Upper lobe of right lung (tissue), 1 donor: ENCODE measurements around the gene EPDR1. TPM values are rescaled to one million over a fixed set of nuclear protein-coding genes. Genes with fewer than 3 reads are reported as not detected.

Experiments used
- ATAC-seq: fragments of 200-7000 bp; cut with Tn5 transposase; one replicate; pipeline ENCODE4 v1.9.1; 2020; ENCODE audit warnings: mild to moderate bottlenecking, moderate library complexity
- DNase-seq: peaks from one replicate; pipeline ENCODE4 v3.0.0-alpha.2; 2020
- H3K27ac ChIP-seq: fragments of 200-600 bp; one replicate; pipeline ENCODE4 v1.8.0; 2022
- H3K27me3 ChIP-seq: fragments of 200-600 bp; one replicate; pipeline ENCODE4 v1.8.0; 2022; ENCODE audit warnings: mild to moderate bottlenecking
- H3K36me3 ChIP-seq: fragments of 200-600 bp; one replicate; pipeline ENCODE4 v1.8.0; 2022
- H3K4me1 ChIP-seq: fragments of 200-600 bp; one replicate; pipeline ENCODE4 v1.8.0; 2022
- H3K4me3 ChIP-seq: fragments of 200-600 bp; one replicate; pipeline ENCODE4 v1.8.0; 2022; ENCODE audit warnings: mild to moderate bottlenecking
- H3K9me3 ChIP-seq: fragments of 200-600 bp; one replicate; pipeline ENCODE4 v1.8.0; 2022
- CTCF ChIP-seq: fragments of 200-600 bp; IDR thresholded peaks from one replicate; pipeline ENCODE4 v1.8.0; 2022; ENCODE audit warnings: antibody characterized with exemption
- intact Hi-C: fragments of 100-400 bp; cut with DNase I; formaldehyde crosslinking; loops from one replicate; pipeline ENCODE4 v1.11.0; 2022
- total RNA-seq: library from RNA; stranded (reverse); fragmentation: NEBNext Ultra II Directional; extraction: Animal tissue kit (Norgen Biotek cat#: 25700); gene quantifications from one replicate; pipeline ENCODE4 v1.2.1, GENCODE V29; 2021
- donor health status: DM: no; HTN: yes; CAD: no; lungs with severe emphysema.

The EPDR1 gene
- total RNA-seq, 1 donor from 2014 or later = 70.3 TPM

- DNase-seq (no peak), ATAC-seq (no peak)
- intact Hi-C loops = no loop called here
- TF ChIP-seq CTCF = no peak
- H3K27me3 ChIP-seq = no peaks in the 10 kb centered on the region
- no peak overlapping the region for H3K4me3 ChIP-seq
- no peaks in the 10 kb centered on the region for H3K36me3 ChIP-seq
- H3K9me3 ChIP-seq = no peaks in the 10 kb centered on the region
- H3K4me1 ChIP-seq = no peaks in the 10 kb centered on the region
- no peak overlapping the region for H3K27ac ChIP-seq
Observed at GRCh38 chr7:37993060-37993501, 72.6 kb downstream of the EPDR1 start.

DNA sequence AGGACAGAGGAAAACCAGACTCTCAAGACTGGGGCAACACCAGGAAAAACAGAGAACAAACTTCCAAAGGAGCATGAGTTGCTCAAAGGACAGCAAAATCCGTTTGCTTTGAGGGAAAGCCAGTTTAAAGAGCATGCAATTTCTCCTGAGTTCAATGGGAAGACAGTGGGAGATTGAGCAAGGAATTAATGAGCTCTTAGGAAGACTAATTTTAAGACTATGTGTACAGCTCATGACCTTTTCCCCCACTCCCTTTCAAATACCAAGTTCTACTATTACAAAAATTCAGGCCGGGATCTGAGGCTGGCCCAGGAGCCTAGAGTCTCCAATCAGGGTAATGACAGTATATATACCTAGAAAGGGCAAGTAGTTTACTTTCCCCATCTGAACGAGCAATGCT, 79.2 kb downstream of the EPDR1 start:
- H3K4me1 ChIP-seq = peaks cover 18% of the 10 kb centered on the region
- H3K36me3 ChIP-seq = no peaks in the 10 kb centered on the region
- TF ChIP-seq CTCF = no peak
- H3K27ac ChIP-seq = peak overlapping the region; percentile 53
- H3K9me3 ChIP-seq = no peaks in the 10 kb centered on the region
- no peak for DNase-seq
- ATAC-seq = no peak
- H3K27me3 ChIP-seq = no peaks in the 10 kb centered on the region
- H3K4me3 ChIP-seq = no peak overlapping the region
- intact Hi-C loops = no loop called here

DNA sequence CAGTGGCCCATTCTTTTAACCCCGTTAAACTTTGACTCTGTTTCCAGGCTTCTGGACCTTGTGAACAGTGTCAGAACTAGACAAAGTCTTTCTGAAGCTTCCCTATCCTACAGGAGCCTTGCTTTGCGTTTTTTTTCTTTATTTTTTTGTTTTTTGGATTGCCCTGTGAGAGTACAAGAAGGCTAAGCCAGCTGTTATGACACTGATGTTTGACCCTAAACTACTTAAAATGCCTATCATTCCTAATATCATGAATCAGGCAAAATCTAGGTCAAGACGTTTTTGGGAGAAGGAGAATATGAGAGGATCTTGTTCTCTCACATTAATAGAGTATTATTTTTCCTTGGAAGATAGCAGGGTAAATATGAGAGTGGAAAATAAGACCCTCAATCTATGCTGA, 79.8 kb downstream of the EPDR1 start:
- no peaks in the 10 kb centered on the region for H3K36me3 ChIP-seq
- peak overlapping the region; percentile 53 for H3K27ac ChIP-seq
- intact Hi-C loops = no loop called here
- ATAC-seq = peak; percentile 64
- no peaks in the 10 kb centered on the region for H3K9me3 ChIP-seq
- no peak for TF ChIP-seq CTCF
- H3K4me1 ChIP-seq = peaks cover 18% of the 10 kb centered on the region
- no peak for DNase-seq
- H3K27me3 ChIP-seq = no peaks in the 10 kb centered on the region
- H3K4me3 ChIP-seq = no peak overlapping the region

Other genes starting within 250 kb of the EPDR1 start
- 4.0 TPM for gene GPR141, start 236.9 kb upstream of the EPDR1 start, total RNA-seq
- 2.1 TPM for gene NME8, start 72.0 kb upstream of the EPDR1 start, total RNA-seq
- gene SFRP4, start 3.8 kb upstream of the EPDR1 start, total RNA-seq = 6.7 TPM